Heart left ventricle (tissue), 13 donors: ENCODE results near the gene PPIG.

ENCODE experiments used
- POLR2A ChIP-seq, 2 donors: fragments of 450-650 bp; IDR thresholded peaks; one replicate each; pipeline ENCODE4 v1.6.1; 2017; ENCODE audit warnings: antibody characterized with exemption in 2 of 2, mild to moderate bottlenecking in 2 of 2, moderate library complexity in 2 of 2
- TF ChIP-seq, protein P1 (sequence below), 12 donors: fragments of 200-600 bp; sonication (generic) in 4 of 12; IDR thresholded peaks; one replicate each; pipeline versions ENCODE4 v1.5.0 to v1.8.0; 2018 to 2022; ENCODE audit warnings: antibody characterized with exemption in 12 of 12, mild to moderate bottlenecking in 5 of 12
- donor health status: ischemic (EF 13 %, LVEDD 7.1; RV severe dilation, severe dysfunction).
- donor health status: DM: no; HTN: yes; CAD: no.
- donor health status: DM: no; HTN: no; CAD: no.
- donor health status: ischemic (EF 25% LVEDD 6.9; RV normal size, moderate dysfunction).
- donor health status: ischemic (EF 25% LVEDD 5.7; RV mildly dilated, moderate dysfunction).
- donor health status: ischemic (EF 35%, LVEDD 5.7; RV mildly dilated, moderate dysfunction).
- donor health status: nonischemic (EF 11% LVEDD 7.7; RV severe dilation, severe dysfunction).
- donor health status: DM: yes; HTN: yes; CAD: no.
- donor health status: PGD.
- donor health status: ischemic (EF 29% LVEDD 5.4; RV normal size, mild dysfunction).
- donor health status: nonischemic (EF 23%, LVEDD 6.1; RV moderate dilation, normal function).

DNA sequence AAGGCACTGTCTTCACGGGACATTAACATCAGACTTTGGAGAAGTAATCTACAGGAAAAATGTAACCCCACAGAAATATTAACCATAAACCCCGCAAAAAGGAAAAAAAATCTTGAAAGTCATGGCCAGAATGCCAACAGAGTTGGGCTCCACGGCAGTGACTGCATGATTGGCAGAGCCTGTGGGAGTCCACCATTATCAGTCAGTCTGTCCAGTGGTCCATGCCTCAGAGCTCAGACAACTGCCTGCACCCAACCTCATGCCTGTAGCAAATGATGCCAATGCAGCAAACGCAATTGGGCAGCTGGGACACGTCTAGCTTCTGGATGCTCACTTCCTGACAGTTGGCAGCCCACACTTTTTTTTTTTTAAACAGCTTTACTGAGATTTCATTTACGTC is 5.1 kb upstream of the PPIG start:
- no peak for TF ChIP-seq POLR2A (IDR thresholded peaks at IDR 0.05)
- TF ChIP-seq, protein P1, sequence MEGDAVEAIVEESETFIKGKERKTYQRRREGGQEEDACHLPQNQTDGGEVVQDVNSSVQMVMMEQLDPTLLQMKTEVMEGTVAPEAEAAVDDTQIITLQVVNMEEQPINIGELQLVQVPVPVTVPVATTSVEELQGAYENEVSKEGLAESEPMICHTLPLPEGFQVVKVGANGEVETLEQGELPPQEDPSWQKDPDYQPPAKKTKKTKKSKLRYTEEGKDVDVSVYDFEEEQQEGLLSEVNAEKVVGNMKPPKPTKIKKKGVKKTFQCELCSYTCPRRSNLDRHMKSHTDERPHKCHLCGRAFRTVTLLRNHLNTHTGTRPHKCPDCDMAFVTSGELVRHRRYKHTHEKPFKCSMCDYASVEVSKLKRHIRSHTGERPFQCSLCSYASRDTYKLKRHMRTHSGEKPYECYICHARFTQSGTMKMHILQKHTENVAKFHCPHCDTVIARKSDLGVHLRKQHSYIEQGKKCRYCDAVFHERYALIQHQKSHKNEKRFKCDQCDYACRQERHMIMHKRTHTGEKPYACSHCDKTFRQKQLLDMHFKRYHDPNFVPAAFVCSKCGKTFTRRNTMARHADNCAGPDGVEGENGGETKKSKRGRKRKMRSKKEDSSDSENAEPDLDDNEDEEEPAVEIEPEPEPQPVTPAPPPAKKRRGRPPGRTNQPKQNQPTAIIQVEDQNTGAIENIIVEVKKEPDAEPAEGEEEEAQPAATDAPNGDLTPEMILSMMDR (IDR thresholded peaks at IDR 0.05), result no peak
